Stimulated activated naive CD8-positive, alpha-beta T cell treated with anti-CD3 and anti-CD28 coated beads, Interleukin-15, Interleukin-2, amounts not matched to agents 100 U/mL and 50 U/mL, for 24 hours (primary cell): ENCODE measurements around the gene GRIK2.

Experiments used
- ATAC-seq: fragments of 150-1000 bp; cut with Tn5 transposase; one replicate; pipeline ENCODE4 v1.10.0; 2021
- DNase-seq: peaks from one replicate; pipeline ENCODE4 v3.0.0; 2021

GRIK2 gene

DNA sequence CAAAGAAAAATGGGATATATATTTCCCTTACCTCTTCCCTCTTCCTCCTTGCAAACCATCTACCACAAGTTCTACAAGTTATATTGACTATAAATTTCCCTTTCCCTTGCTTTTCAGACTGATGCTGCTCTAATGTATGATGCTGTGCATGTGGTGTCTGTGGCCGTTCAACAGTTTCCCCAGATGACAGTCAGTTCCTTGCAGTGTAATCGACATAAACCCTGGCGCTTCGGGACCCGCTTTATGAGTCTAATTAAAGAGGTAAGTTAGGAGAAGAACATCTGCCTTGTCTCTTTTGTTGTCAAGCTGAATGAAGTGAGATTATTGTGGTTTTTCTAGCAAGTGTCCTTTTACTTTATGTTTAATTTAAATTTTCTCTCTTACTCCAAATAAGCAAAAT, 406.0 kb downstream of the GRIK2 start:
- no peak for DNase-seq
- no peak for ATAC-seq

DNA sequence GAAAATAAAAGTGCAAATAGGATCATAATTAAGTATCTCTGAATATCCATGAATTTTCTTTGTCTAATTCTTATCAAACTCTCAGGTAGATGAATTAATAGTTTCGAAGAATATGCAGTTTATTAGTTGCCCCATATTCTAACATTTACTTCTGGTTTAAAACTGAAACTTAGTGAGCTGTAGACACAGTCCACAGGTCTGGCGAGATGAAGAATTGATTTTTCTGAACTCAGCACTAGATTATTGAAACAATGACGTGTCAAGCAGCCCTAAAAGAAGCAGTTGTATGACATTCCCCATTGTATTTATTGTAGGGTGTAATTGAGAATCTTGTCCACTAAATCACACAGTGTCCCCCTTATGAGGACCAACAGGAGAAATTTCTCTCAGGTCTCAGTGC, 407.1 kb downstream of the GRIK2 start:
- DNase-seq: no peak
- ATAC-seq: no peak

DNA sequence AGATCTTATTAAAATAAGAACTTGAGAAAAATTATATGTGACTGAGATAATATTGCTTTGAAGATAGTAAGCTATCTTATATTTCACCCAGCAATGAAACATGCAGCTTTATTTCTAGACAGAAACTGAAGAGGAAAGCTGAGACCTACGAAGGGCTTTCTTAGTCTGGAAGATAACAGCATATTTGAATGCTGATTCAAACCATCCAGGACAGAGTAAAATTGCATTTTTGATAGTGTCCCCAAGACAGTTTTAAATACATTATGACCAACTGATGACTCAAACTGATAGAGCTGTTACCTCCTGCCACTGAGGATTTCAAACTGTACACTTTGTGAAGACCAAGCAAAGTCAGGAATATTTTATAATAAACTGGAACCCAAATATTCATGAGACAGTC, 409.6 kb downstream of the GRIK2 start:
- no peak for ATAC-seq
- no peak for DNase-seq

DNA sequence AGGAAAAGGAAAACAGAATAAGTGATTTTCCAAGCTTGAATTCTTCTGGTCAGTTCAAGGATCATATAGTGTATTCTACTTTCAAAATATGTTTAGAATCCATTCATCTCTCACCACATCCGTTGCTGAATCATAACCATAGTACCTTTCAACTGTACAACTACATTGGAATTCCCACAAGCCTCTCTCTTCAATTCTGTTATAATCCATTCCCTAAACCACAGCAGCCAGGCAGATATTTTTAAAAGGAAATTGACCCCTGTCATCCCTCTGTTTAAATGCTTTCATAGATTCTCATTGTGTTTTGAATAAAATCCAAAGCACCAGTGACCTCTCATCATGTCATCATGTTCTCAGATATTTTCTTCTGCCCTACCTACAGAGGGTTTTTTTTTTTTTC, 412.7 kb downstream of the GRIK2 start:
- DNase-seq: no peak
- no peak for ATAC-seq

DNA sequence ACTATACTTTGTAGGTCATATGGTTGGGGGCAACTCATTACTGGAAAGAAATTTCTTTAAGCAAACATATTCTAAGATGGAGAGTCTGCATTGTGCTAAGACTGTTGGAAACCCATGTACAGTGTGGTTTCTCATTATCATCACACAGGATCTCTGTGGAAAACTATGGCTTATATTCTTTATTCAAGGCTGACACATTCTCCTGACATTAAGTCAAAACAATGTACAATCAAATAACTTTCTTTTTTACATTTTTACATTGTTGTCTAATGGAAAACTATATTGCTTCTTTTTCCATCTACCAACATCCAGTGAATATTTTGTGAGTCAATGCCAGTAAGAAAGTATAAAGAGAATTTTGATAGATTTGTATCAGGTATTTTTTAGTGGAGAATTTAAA, 417.6 kb downstream of the GRIK2 start:
- ATAC-seq (no peak), DNase-seq (no peak)

DNA sequence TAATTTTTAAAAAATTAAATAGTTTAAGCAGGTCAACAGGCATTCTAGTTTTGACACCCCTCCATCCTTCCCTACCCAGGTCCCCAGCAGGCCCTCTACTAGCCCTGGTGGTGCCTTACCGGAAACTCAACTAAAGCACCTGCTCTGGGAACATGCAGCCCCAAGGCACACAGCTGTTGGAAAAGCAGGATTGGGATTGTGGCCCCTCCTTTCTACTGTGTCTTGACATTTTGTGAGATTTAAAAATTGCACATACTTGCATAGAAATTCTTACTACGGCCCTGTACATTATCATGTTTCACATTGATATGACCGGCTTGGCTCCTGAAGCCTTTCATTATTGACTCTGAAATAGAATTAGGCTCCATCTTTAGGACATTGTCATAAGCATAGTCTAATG, 423.2 kb downstream of the GRIK2 start:
- ATAC-seq (no peak), DNase-seq (no peak)

DNA sequence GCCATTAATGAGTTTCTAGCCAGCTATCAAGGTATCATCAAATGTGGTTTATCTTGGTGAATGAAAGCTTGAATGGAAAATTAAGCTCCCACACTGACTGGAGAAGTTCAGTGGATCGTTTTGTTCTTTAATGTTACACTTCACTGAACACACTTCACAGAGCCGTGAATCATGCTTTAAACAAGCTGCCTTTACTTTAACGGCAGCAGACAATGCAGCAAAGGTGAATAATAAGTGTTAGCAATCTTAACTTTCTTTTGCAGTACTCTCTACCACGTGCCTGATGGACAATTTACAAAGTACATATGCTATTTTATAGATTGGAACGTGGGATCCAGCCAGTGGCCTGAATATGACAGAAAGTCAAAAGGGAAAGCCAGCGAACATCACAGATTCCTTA, 424.5 kb downstream of the GRIK2 start:
- no peak for ATAC-seq

DNA sequence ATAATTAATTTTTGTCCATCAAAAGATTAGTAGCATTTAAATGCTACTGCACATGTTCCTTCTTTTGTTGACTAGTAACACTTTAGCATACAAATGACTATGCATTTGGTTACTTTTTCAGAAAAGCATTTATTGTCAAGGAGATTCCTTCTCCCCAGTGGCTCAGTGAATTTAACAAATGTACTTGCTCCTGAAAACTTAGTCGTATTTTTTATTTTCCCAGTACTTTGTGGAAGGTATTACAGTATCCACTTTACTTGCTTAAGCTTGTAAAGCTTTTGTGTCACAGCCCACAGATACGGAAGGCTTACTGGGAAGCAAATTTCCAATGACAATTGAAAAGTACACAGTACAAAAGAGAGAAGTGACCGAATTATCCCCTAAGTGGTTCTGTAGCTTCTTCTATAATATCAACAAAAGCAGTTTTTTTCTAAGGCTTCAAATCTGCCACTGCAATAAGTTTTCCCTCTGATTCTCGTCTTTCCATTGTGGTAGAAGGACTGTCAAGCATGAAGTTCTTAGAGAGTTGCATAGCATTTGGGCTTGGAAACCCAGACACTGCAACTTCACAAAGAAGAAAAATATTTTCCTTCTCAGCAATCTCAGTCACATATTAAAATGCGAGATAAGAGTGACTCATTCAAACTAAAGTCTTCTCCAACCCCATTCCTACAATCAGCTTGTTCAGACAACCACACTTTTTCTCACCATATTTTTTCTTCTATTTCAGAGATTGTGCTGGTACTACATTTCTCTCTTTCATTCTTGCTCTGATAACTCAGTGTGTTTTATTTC, 431.2 kb downstream of the GRIK2 start:
- ATAC-seq (no peak), DNase-seq (no peak)

More for the DNA sequence above, 424.5 kb downstream of the GRIK2 start:
- DNase-seq: no peak

DNA sequence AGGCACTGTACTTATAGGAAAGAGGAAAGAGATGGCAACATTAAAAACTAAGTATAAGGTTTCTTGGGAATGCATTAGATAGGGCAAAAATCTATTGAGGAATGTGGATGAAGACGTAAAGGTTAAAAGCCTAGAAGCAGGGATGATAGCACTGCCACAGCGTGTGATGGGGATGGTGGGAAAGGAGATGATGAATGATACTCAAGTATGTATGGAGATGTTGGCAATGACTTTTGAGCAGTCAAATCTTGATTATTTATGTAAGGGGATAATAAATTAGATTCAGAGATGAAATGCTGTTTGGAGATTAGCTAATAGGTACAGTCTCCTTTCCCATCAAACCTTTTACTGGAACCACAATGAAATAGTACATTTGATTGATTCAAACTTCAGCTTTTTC, 432.8 kb downstream of the GRIK2 start:
- ATAC-seq: no peak
- DNase-seq: no peak

DNA sequence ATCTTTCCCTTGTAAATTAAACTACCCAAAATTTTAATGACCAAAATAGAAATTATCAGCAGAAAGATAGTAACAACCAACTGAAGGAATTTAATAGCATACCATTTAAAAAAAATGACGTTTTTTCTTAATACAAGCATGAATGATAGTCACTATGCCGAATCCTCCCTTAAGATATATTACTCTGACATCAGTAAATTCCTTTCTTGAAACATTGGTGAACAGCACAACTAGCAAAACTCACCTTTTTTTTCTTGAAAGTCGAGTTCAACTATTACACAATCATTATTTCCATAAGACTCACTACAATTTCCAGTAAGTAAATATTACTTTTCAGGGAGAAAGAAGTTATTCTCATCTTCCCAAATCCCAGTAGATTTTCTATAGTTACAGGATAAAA, 433.2 kb downstream of the GRIK2 start:
- no peak for ATAC-seq

DNA sequence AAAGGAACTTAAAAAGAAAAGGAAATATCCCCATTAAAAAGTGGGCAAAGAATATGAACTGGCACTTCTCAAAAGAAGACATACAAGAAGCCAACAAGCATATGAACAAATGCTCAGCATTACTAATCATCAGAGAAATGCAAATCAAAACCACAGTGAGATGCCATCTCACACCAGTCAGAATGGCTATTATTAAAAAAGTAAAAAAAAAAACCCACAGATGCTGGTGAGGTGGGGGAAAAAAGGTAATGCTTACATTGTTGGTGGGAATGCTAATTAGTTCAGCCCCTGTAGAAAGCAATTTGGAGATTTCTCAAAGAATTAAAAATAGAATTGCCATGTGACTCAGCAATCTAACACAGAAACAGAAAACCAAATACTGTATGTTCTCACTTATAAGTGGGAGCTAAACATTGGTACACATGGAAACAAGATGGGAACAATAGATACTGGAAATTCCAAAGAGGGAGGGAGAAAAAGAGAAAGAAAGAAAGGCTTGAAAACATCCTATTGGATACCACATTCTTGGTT, 437.1 kb downstream of the GRIK2 start:
- no peak for ATAC-seq
- no peak for DNase-seq

More for the DNA sequence above, 433.2 kb downstream of the GRIK2 start:
- no peak for DNase-seq

DNA sequence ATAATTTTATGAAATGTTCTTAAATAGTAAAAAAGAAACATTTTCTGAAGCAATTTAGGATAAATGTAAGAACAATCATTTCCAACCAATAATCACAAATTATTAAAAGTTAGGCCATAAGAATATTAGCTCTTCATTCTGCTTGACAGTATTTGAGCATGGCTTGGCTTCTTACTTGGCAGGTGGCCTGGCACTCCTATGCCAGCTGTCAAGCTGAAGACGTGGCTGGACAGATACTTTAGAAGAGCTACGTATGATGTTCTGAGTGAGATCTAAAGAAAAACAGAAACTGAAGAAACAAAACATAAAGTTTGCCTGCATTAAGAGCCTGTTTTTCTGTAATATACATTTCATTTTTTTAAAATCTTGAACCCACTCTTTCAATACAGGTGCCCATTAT, 438.9 kb downstream of the GRIK2 start:
- DNase-seq (no peak), ATAC-seq (no peak)

DNA sequence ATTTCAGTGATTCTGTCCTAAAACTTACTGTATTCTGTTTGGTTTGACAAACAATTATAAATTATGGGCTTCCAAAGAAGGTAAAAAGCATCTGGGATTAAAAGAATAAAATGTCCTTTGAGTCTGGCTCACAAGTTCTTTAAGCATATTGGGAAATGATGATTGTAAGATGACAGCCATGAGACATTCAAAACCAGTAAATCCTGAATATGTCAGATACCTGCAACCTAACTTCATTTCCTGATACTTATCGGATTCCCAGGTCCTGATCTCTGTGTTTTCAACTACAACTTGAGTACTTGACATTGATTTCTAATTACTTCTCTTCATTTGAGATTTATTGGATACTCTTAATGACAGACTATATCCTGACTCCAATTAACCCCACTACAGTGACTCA, 446.6 kb downstream of the GRIK2 start:
- no peak for ATAC-seq
- no peak for DNase-seq

DNA sequence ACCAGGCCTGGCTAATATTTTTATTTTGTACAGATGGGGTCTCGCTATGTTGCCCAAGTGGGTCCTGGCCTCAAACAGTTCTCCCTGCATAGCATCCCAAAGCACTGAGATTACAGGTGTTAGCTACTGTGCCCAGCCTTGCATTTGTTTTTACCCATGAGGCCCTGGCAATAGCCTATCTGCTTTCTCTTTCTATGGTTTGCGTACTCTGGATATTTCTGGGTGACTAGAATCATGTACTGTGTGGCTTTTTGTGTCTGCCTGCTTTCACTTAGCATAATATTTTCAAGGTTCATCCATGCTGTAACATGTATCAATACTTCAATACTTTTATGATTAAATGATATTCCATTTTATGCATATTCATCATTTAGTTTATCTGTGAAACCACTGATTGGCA, 451.7 kb downstream of the GRIK2 start:
- DNase-seq (no peak), ATAC-seq (no peak)

DNA sequence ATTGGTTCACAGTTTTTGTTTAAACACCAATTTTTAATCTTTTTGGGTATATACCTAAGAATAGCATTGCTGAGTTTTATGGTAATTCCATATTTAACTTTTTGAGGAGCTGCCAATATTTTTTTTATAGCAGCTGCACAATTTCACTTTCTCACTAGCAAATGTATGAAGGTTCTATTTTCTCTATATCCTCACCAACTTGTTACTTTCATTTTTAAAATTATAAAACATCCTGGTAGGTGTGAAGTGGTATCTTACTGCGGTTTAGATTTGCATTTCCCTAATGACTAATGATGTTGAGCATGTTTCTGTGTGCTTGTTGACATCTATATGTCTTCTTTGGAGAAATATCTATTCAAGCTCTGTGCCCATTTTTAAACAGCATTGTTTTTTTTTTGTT, 452.1 kb downstream of the GRIK2 start:
- ATAC-seq (no peak), DNase-seq (no peak)

DNA sequence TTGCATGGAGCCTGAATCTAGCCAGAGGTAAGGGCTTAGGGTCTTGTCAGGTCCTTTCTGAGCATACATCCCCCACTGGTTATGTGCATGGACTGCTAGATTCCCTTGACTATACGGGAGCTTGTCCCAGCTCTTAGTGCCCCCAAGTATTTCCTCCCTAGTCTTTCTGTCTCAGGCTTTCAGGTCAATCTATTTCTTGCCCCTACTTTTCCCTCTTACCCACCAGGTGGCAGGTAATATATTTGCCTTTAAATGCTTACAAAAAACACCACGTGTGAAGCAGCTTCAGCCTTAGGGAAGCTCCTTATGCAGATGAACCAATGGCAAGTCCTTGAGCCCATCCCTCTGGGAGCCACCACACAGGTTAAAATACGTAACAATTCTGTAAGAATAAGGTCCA, 454.2 kb downstream of the GRIK2 start:
- no peak for ATAC-seq

DNA sequence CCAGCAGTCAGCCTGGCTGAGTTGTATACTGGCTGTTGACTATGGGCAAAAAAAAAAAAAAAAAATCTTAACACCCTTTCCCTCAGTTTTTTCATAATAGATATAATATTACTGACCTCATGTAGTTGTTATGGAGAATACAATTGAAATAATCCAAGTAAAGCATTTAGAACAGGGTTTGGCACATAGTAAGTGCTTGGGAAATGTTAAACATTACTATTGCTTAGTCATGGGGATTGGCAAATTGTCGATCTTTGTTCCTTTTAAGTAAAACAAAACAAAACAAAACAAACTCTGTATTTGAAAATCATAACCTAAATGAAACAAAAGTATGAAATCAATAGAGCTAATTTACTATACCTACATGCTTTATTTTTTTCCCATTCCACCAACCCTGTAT, 458.4 kb downstream of the GRIK2 start:
- ATAC-seq (no peak), DNase-seq (no peak)

More for the DNA sequence above, 454.2 kb downstream of the GRIK2 start:
- no peak for DNase-seq

DNA sequence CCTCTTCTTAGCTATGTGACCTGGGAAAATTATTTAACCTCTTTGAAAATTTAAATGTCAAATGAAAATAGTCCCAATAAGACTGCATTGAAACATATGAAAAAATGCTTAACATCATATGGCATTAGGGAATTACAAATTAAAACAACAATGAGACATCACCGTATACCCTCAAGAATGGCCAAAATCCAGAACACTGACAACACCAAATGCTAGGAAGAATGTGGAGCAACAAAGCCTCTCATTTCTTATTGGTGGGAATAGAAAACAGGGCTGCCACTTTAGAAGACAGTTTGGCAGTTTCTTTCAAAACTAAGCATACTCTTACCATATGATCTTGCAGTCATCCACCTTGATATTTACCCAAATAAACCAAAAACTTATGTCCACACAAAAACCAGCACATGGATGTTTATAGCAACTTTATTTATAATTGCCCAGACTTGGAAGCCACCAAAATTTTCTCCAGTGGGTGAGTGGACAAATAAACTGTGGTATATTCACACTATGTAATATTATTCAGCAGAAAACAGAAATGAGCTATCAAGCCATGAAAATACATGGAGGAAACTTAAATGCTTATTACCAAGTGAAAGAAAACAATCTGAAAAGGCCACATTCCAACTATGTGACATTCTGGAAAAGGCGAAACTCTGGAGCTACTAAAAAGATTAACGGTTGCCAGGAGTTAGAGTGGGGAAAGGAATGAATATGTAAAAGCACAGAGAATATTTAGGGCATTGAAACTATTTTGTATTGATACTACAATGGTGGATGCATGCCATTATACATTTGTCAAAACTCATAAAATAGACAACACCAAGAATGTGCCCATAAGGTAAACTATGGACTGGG, 459.9 kb downstream of the GRIK2 start:
- ATAC-seq (no peak), DNase-seq (no peak)

DNA sequence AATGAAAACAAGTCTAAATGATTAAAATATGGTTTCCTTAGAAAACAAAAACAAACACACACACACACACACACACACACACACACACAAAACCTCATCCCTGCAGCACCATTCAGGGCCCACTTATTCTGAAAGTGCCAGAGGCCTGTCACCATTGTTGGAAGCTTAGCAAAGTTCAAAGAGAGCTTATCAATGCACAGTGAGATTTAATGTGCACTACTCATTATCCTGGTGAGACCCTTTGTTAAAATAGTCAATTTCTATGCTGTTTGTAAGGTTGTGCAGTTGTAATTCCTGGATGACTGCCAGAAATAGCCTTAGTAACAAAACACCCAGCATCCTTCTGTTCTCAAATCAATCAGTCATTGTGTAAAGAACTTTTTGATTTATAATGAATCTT, 482.9 kb downstream of the GRIK2 start:
- no peak for DNase-seq
- no peak for ATAC-seq

DNA sequence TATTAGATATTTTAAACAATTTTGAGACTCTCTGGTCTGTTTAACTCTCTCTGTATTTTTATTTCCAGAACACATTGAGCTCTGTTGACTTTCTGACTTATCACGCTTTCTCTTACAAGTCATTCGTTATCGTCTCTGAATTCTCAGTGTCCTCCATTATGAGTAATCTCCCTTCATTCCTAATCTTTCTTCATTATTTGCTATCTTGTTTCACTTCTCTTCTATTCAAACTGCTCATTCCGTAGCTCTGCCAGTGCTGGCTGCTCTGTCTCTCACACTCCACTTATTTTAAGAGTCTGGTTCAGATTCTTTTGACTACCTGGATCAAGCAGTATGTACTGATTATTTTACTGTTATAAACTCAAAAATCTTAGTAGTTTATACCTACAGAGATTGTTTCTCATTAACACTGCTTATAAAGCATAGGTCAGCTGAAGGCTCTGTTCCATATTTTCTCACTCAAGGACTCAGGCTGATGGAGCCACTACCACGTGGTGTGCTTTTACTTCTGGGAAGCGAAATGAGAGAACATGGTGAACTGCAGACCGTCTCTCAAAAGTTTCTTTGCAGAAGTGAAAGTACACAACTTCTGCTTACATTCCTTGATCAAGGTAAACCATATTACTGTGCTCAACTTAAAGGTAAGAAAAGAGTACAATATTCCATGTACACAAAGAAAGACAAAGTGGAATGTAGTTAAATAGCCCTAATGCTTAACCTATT, 485.2 kb downstream of the GRIK2 start:
- no peak for DNase-seq
- no peak for ATAC-seq

DNA sequence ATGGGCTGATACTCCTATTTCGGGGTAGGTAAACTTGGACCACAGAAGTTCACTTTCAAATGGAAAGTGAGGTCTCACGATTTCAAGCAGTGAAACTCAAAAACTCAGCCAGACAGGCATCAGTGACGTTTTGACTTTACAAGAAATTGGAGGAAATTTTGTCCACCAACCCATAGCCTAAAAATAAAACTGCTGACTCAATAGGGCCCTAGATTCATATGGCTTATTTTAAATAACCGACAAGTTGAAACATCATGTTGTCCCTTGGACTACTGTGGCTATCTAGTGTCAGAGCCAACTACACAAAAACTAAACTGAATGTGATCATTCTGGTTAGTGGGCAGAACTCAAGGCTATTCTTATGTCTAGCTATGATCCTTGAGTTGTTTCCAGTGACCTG, 486.3 kb downstream of the GRIK2 start:
- no peak for DNase-seq
- ATAC-seq: no peak

DNA sequence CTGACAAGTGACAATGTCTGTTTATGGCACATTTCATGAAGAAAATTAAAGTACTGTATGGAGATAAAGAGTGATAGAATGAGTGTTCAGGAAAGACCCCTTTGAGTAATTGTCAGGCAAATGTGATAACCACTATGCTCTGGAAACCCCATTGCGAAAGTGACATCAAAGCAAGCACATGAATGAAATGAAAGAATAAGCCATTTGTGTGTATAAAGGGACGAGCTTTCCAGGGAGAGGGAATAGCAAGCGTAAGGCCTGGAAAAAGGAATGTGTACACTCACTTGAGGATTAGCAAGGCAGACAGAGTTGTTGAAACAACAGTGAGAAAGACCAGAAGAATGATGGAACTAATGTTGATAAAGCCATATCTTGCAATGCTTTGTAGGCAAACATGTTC, 490.0 kb downstream of the GRIK2 start:
- no peak for DNase-seq

DNA sequence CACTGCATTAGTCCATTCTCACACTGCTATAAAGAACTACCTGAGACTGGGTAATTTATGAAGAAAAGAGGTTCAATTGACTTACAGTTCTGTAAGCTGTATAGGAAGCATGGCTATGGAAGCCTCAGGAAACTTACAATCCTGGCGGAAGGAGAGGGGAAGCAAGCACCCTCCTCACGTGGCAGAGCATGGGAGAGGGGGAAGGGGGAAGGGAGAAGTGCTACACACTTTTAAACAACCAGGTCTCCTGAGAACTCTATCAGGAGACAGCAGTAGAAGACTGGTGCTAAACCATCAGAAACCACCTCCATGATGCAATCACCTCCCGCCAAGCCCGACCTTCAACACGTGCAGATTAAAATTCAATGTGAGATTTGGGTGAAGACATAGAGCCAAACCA, 494.0 kb downstream of the GRIK2 start:
- ATAC-seq (no peak), DNase-seq (no peak)

More for the DNA sequence above, 490.0 kb downstream of the GRIK2 start:
- no peak for ATAC-seq
